Liver (tissue), 9 donors: ENCODE results near the gene MTERF4. TPM values are rescaled to one million over a fixed set of nuclear protein-coding genes. Genes with fewer than 3 reads are reported as not detected.

Experiments used
- DNase-seq: peaks from one replicate; pipeline ENCODE4 v3.0.0-alpha.2; 2017; ENCODE audit warnings: low spot score
- H3K27ac ChIP-seq, 2 donors: one replicate each; pipeline ENCODE4 v1.7.0; 2013; ENCODE audit warnings: inconsistent platforms in 2 of 2, low read length in 2 of 2, control low read depth in 1 of 2, low read depth in 1 of 2, mild to moderate bottlenecking in 1 of 2
- H3K27me3 ChIP-seq, 4 donors: one replicate each; pipeline versions ENCODE4 v1.6.1 to v1.7.0; 2013; ENCODE audit warnings: low read length in 3 of 4, inconsistent platforms in 1 of 4, mild to moderate bottlenecking in 1 of 4, moderate library complexity in 1 of 4; ENCODE audit not compliant: control insufficient read depth in 4 of 4, insufficient read depth in 4 of 4
- H3K36me3 ChIP-seq, 4 donors: one replicate each; pipeline versions ENCODE4 v1.6.1 to v1.7.0; 2013; ENCODE audit warnings: low read length in 3 of 4, mild to moderate bottlenecking in 3 of 4, low read depth in 1 of 4, moderate library complexity in 1 of 4; ENCODE audit not compliant: control insufficient read depth in 4 of 4, insufficient read depth in 3 of 4
- H3K4me1 ChIP-seq, 4 donors: one replicate each; pipeline versions ENCODE4 v1.6.1 to v1.7.0; 2013; ENCODE audit warnings: low read length in 3 of 4, mild to moderate bottlenecking in 3 of 4, moderate library complexity in 1 of 4; ENCODE audit not compliant: control insufficient read depth in 4 of 4, insufficient read depth in 4 of 4
- H3K4me3 ChIP-seq, 3 donors: one replicate each; pipeline versions ENCODE4 v1.6.1 to v1.7.0; 2013; ENCODE audit warnings: low read length in 3 of 3, control low read depth in 1 of 3, low read depth in 1 of 3, mild to moderate bottlenecking in 1 of 3
- H3K9ac ChIP-seq, 2 donors: one replicate each; pipeline ENCODE4 v1.7.0; 2013; ENCODE audit warnings: low read length in 2 of 2, mild to moderate bottlenecking in 2 of 2, moderate library complexity in 2 of 2, control low read depth in 1 of 2, low read depth in 1 of 2
- H3K9me3 ChIP-seq, 4 donors: one replicate each; pipeline versions ENCODE4 v1.6.1 to v1.7.0; 2013; ENCODE audit warnings: low read length in 3 of 4; ENCODE audit not compliant: control insufficient read depth in 4 of 4
- CTCF ChIP-seq: fragments of 150-350 bp; IDR thresholded peaks from 2 replicates; pipeline ENCODE4 v1.5.1; 2017; ENCODE audit warnings: improper control_type of control experiment, low read depth, low read length; ENCODE audit not compliant: missing input control
- EGR1 ChIP-seq, 2 donors: IDR thresholded peaks; 2 replicates each; pipeline ENCODE4 v1.6.1; 2016 to 2018; ENCODE audit warnings: antibody characterized with exemption in 2 of 2, low read depth in 2 of 2
- FOXA1 ChIP-seq: IDR thresholded peaks from 2 replicates; pipeline ENCODE4 v1.6.1; 2016; ENCODE audit warnings: antibody characterized with exemption
- GABPA ChIP-seq, 2 donors: IDR thresholded peaks in 1 of 2; conservative IDR thresholded peaks in 1 of 2; 2 replicates each; pipeline ENCODE4 v1.6.1; 2016; ENCODE audit warnings: antibody characterized with exemption in 2 of 2, mild to moderate bottlenecking in 1 of 2, moderate library complexity in 1 of 2
- HNF4A ChIP-seq, 2 donors: conservative IDR thresholded peaks; 2 replicates each; pipeline ENCODE4 v1.6.1; 2016; ENCODE audit warnings: antibody characterized with exemption in 2 of 2, mild to moderate bottlenecking in 2 of 2
- HNF4G ChIP-seq: IDR thresholded peaks from 2 replicates; pipeline ENCODE4 v1.6.1; 2016; ENCODE audit warnings: antibody characterized with exemption
- JUND ChIP-seq, 2 donors: IDR thresholded peaks; 2 replicates each; pipeline ENCODE4 v1.6.1; 2016; ENCODE audit warnings: antibody characterized with exemption in 2 of 2
- MAX ChIP-seq: IDR thresholded peaks from 2 replicates; pipeline ENCODE4 v1.6.1; 2016; ENCODE audit warnings: antibody characterized with exemption
- NR2F2 ChIP-seq: IDR thresholded peaks from 2 replicates; pipeline ENCODE4 v1.6.1; 2016; ENCODE audit warnings: antibody characterized with exemption
- RAD21 ChIP-seq, 2 donors: IDR thresholded peaks; 2 replicates each; pipeline ENCODE4 v1.6.1; 2016; ENCODE audit warnings: antibody characterized with exemption in 2 of 2, mild to moderate bottlenecking in 2 of 2
- RXRA ChIP-seq, 2 donors: IDR thresholded peaks; 2 replicates each; pipeline ENCODE4 v1.6.1; 2017 to 2018; ENCODE audit warnings: antibody characterized with exemption in 2 of 2, mild to moderate bottlenecking in 1 of 2
- SP1 ChIP-seq: IDR thresholded peaks from 2 replicates; pipeline ENCODE4 v1.6.1; 2018; ENCODE audit warnings: antibody characterized with exemption, mild to moderate bottlenecking
- TAF1 ChIP-seq: conservative IDR thresholded peaks from 2 replicates; pipeline ENCODE4 v1.6.1; 2016; ENCODE audit warnings: antibody characterized with exemption, mild to moderate bottlenecking
- YY1 ChIP-seq: IDR thresholded peaks from 2 replicates; pipeline ENCODE4 v1.6.1; 2016; ENCODE audit warnings: antibody characterized with exemption, mild to moderate bottlenecking
- ZBTB33 ChIP-seq: IDR thresholded peaks from 2 replicates; pipeline ENCODE4 v1.6.1; 2016; ENCODE audit warnings: antibody characterized with exemption
- WGBS: extraction: QIAGEN DNeasy Blood & Tissue Kit; methylation state at CpG from one replicate; pipeline ENCODE4 v1.1.7; 2013; 5-methylcytosine and 5-hydroxymethylcytosine counted together
- polyA plus RNA-seq, 2 donors: library from polyadenylated mRNA; stranded (reverse) in 1 of 2; unstranded in 1 of 2; fragments of 200-250 nt in 1 of 2; fragments of >200 nt in 1 of 2; fragmentation: Nextera tagmentation in 1 of 2; extraction: Ambion mirVana in 1 of 2; gene quantifications; one replicate each; pipeline versions ENCODE4 v1.2.1 to v1.2.3, GENCODE V29; 2013 to 2015
- total RNA-seq, 2 donors: library from RNA; depleted of rRNA; stranded (reverse); fragments of >200 nt; gene quantifications; one replicate each; pipeline ENCODE4 v1.2.3, GENCODE V29; 2014
- TF ChIP-seq, protein P1 (sequence below): IDR thresholded peaks from 2 replicates; pipeline ENCODE4 v1.6.1; 2016; ENCODE audit warnings: antibody characterized with exemption
- TF ChIP-seq, protein P2 (sequence below): IDR thresholded peaks from 2 replicates; pipeline ENCODE4 v1.6.1; 2016; ENCODE audit warnings: antibody characterized with exemption, mild to moderate bottlenecking
- donor health status: healthy.
- donor health status: healthy.
- donor health status: healthy.
- donor health status: healthy.
- donor health status: healthy.

MTERF4 gene
- total and polyA plus RNA-seq, 4 donors: 13.3 to 36.7 (median 20.3) TPM

GRCh38 chr2:241136661-241137260 lies 34.7 kb upstream of the MTERF4 start (continued):
- TF ChIP-seq ZBTB33 (no peak), JUND (IDR thresholded peaks at IDR 0.05) (no peak), RXRA (IDR thresholded peaks at IDR 0.05) (no peak), TAF1 (no peak), HNF4G (no peak), FOXA1 (no peak), HNF4A (conservative IDR thresholded peaks at IDR 0.05) (no peak)
- TF ChIP-seq, protein P1, sequence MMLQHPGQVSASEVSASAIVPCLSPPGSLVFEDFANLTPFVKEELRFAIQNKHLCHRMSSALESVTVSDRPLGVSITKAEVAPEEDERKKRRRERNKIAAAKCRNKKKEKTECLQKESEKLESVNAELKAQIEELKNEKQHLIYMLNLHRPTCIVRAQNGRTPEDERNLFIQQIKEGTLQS: no peak

DNA sequence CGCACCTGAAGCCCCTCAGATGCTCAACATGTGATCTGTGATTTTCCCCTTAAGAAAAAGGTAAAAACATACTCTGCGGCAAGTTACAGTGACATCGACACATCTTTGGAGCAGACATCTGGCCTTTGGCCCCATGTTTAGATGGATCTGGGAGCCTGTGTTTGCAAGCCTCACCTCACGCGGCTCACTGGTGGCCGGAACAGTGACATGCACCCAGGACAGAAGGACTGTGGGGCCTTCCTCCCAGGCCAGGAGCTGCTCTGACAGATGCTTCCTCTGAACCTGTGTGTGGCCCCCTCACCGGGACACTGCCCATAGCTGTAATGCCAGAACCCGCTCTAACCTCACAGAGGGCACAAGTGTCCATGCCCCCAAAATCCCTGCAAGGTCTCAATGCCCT lies 34.1 kb upstream of the MTERF4 start:
- no peak for DNase-seq
- Histone ChIP-seq H3K9ac (no peak overlapping the region), H3K27me3 (no peaks in the 10 kb centered on the region), H3K36me3 (peaks cover 0 to 4% (median 0%) of the 10 kb centered on the region in 4 donors), H3K27ac (peak overlapping the region in 1 of 2 donors; percentile 19), H3K9me3 (no peaks in the 10 kb centered on the region), H3K4me3 (no peak overlapping the region), H3K4me1 (peaks cover 1 to 11% (median 8%) of the 10 kb centered on the region in 4 donors)
- 82% methylated on average over 8 of the region's 8 CpGs for WGBS
- TF ChIP-seq MAX (no peak), FOXA1 (no peak), EGR1 (IDR thresholded peaks at IDR 0.05; ENCODE audit: low read depth in 2 of 2) (no peak), HNF4A (conservative IDR thresholded peaks at IDR 0.05) (no peak), HNF4G (no peak), YY1 (no peak), RAD21 (IDR thresholded peaks at IDR 0.05) (no peak)
- TF ChIP-seq, protein P2, sequence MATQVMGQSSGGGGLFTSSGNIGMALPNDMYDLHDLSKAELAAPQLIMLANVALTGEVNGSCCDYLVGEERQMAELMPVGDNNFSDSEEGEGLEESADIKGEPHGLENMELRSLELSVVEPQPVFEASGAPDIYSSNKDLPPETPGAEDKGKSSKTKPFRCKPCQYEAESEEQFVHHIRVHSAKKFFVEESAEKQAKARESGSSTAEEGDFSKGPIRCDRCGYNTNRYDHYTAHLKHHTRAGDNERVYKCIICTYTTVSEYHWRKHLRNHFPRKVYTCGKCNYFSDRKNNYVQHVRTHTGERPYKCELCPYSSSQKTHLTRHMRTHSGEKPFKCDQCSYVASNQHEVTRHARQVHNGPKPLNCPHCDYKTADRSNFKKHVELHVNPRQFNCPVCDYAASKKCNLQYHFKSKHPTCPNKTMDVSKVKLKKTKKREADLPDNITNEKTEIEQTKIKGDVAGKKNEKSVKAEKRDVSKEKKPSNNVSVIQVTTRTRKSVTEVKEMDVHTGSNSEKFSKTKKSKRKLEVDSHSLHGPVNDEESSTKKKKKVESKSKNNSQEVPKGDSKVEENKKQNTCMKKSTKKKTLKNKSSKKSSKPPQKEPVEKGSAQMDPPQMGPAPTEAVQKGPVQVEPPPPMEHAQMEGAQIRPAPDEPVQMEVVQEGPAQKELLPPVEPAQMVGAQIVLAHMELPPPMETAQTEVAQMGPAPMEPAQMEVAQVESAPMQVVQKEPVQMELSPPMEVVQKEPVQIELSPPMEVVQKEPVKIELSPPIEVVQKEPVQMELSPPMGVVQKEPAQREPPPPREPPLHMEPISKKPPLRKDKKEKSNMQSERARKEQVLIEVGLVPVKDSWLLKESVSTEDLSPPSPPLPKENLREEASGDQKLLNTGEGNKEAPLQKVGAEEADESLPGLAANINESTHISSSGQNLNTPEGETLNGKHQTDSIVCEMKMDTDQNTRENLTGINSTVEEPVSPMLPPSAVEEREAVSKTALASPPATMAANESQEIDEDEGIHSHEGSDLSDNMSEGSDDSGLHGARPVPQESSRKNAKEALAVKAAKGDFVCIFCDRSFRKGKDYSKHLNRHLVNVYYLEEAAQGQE: no peak
- TF ChIP-seq, protein P1: no peak

DNA sequence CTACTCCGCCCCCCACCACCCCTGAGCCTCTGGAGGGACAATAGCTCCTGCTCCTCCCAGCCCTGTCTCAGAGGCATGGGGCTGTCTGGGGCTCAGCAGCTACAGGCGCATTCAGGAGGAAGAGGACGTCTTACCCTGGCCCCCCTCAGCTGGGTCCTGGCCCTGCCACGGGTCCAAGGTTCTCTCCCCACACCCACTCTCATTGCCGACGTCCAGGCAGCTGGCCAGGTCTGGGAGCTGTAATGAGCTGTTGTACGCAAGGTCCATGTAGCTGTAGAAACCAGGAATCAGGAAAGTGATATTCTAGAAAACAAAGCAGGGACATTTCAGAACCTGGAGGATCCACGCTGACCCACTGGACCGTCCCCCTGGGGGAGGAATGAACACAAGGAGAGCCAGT lies 33.6 kb upstream of the MTERF4 start:
- no peaks in the 10 kb centered on the region for H3K9me3 ChIP-seq
- peak; percentile 65 for DNase-seq
- no peak overlapping the region for H3K4me3 ChIP-seq
- no peak overlapping the region for H3K9ac ChIP-seq
- WGBS: 51% methylated on average over 9 of the region's 9 CpGs
- H3K27me3 ChIP-seq: no peaks in the 10 kb centered on the region
- peaks cover 1 to 11% (median 8%) of the 10 kb centered on the region in 4 donors for H3K4me1 ChIP-seq
- H3K27ac ChIP-seq: peak overlapping the region in 1 of 2 donors; percentile 19
- H3K36me3 ChIP-seq: peaks cover 0 to 4% (median 0%) of the 10 kb centered on the region in 4 donors
- TF ChIP-seq SP1: peak; percentile 52
- no peak for TF ChIP-seq ZBTB33
- peak; percentile 79 to 81 for TF ChIP-seq HNF4A (conservative IDR thresholded peaks at IDR 0.05)
- no peak for TF ChIP-seq NR2F2
- TF ChIP-seq CTCF: no peak
- no peak for TF ChIP-seq GABPA (IDR thresholded peaks at IDR 0.05 in 1 of 2, conservative IDR thresholded peaks at IDR 0.05 in 1 of 2)
- TF ChIP-seq MAX: no peak
- TF ChIP-seq JUND (IDR thresholded peaks at IDR 0.05): no peak
- TF ChIP-seq EGR1 (IDR thresholded peaks at IDR 0.05; ENCODE audit: low read depth in 2 of 2): no peak
- TF ChIP-seq, protein P1: no peak
- peak; percentile 56 for TF ChIP-seq HNF4G
- no peak for TF ChIP-seq FOXA1
